ENCODE measurements around the gene CLTB. TPM values are rescaled to one million over a fixed set of nuclear protein-coding genes. Genes with fewer than 3 reads are reported as not detected.

The CLTB gene
- total and polyA plus RNA-seq, 2 of the 4 experiments (the other 2 are of a cell fraction), result 87.6 to 99.9 TPM

- Histone ChIP-seq H4K8ac (ENCODE audit: low read depth in 2 of 2, low read length in 2 of 2) (no peak overlapping the region), H3K18ac (ENCODE audit: low read depth, low read length) (no peak overlapping the region), H2AFZ (replicated peaks; ENCODE audit: low read length, poor library complexity) (no peak overlapping the region), H4K5ac (ENCODE audit: low read depth, low read length) (no peak overlapping the region), H3K4me1 (ENCODE audit: control insufficient read depth, insufficient read depth, low read length) (peaks cover 4% of the 10 kb centered on the region; the same call in 1 of the 2 replicates), H2BK120ac (ENCODE audit: low read depth, low read length) (no peak overlapping the region), H3K79me1 (ENCODE audit: low read depth in 1 of 2, low read length in 2 of 2) (peaks cover 2 to 19% of the 10 kb centered on the region in 2 experiments; a peak in 3 of 4 replicates), H3K4ac (ENCODE audit: low read depth, low read length) (no peak overlapping the region), H3K9ac (ENCODE audit: low read depth, low read length) (peak overlapping the region; percentile 9; the same call in 1 of the 2 replicates), H3K4me3 (ENCODE audit: insufficient read depth, low read depth, low read length) (no peak overlapping the region), H3K14ac (replicated peaks; ENCODE audit: low read depth, low read length) (no peak overlapping the region), H3K23ac (ENCODE audit: low read depth, low read length) (no peak overlapping the region), H2BK15ac (ENCODE audit: low read depth, low read length) (no peak overlapping the region), H3K9me1 (ENCODE audit: insufficient read depth, low read length) (no peaks in the 10 kb centered on the region; the same call in 1 of the 2 replicates), H3K56ac (ENCODE audit: extremely low read depth, insufficient read depth, low read length) (no peak overlapping the region), H3K27ac (ENCODE audit: insufficient read depth, low read length) (no peak overlapping the region), H3K27me3 (ENCODE audit: control insufficient read depth, insufficient read depth, low read length) (no peaks in the 10 kb centered on the region), H4K20me1 (ENCODE audit: insufficient read depth, low read length) (peaks cover 4% of the 10 kb centered on the region; the same call in 1 of the 2 replicates), H2BK5ac (ENCODE audit: low read depth, low read length, poor library complexity, severe bottlenecking) (no peak overlapping the region), H2AK9ac (replicated peaks; ENCODE audit: low read depth, low read length, poor library complexity) (no peak overlapping the region), H3K36me3 (ENCODE audit: control insufficient read depth, insufficient read depth, low read length) (peaks cover 27% of the 10 kb centered on the region), H4K91ac (ENCODE audit: insufficient read depth, low read depth, low read length) (no peak overlapping the region), H2BK20ac (ENCODE audit: low read depth, low read length) (no peak overlapping the region), H2AK5ac (ENCODE audit: low read depth, low read length) (peak overlapping the region; percentile 16; the same call in 1 of the 2 replicates), H3K4me2 (ENCODE audit: low read depth, low read length) (no peak overlapping the region), H3K9me3 (ENCODE audit: control insufficient read depth, insufficient read depth, low read length) (no peaks in the 10 kb centered on the region)
- dilution Hi-C loops (cut with HindIII; ENCODE audit: low sequenced_read_pairs, unreplicated experiment), result no loop called here
- DNase-seq (peak; percentile 31), ATAC-seq (ENCODE audit: low read depth) (no peak; the same call in 1 of the 2 replicates)
- ChIA-PET POLR2A (ENCODE audit: unreplicated experiment) (interaction anchor here (0.6 kb wide), 1 partner anchor 234 kb away, joined by 3 read pairs; the partner anchor contains the start of gene SNCB), CTCF (interaction anchor here (0.6 kb wide), 1 partner anchor 27 kb away, joined by 3 read pairs; no protein-coding TSS in a partner anchor)
- TF ChIP-seq MAFK (IDR thresholded peaks at IDR 0.05; ENCODE audit: low read depth, low read length), result peak; percentile 86
- no peak for TF ChIP-seq BHLHE40 (IDR thresholded peaks at IDR 0.05; ENCODE audit: low read depth, low read length)
- BruUV-seq (replicated peaks), result no TSS peak
- WGBS, 2 experiments (ENCODE audit: extremely low coverage in 2 of 2, insufficient read length in 1 of 2), result 67% methylated on average over 1 of the region's 6 CpGs; no CpG with 5 or more reads in 1 of the 2 experiments
- intact Hi-C loops (cut with micrococcal nuclease), result no loop called here
- in situ Hi-C loops (cut with MboI; ENCODE audit: low sequenced_read_pairs), result no loop called here
Observed at GRCh38 chr5:176396330-176396729, 20.0 kb downstream of the CLTB start.

All from IMR-90 (cell line).